GM23338 (cell line): Measurements from ENCODE around the gene ARHGAP28. TPM values are rescaled to one million over a fixed set of nuclear protein-coding genes. Genes with fewer than 3 reads are reported as not detected.
A peak's percentile ranks its signal among the peaks of the same experiment; 100 is the strongest.

Experiments
- ATAC-seq: fragments of 200-7000 bp; cut with Tn5 transposase; 3 replicates; pipeline ENCODE4 v1.9.1; 2020
- DNase-seq: peaks from one replicate; pipeline ENCODE4 v3.0.0-alpha.2; 2015; ENCODE audit warnings: low spot score
- H2AFZ ChIP-seq: fragments of 200-600 bp; sonication (generic); 2 replicates; pipeline ENCODE4 v1.8.0; 2016; ENCODE audit warnings: antibody characterized with exemption, mild to moderate bottlenecking, moderate library complexity
- H3F3A ChIP-seq: fragments of 200-600 bp; sonication (generic); replicated peaks from 2 replicates; pipeline ENCODE4 v1.8.0; 2017; ENCODE audit warnings: antibody characterized with exemption, mixed run types, low read depth
- H3K27ac ChIP-seq: fragments of 200-600 bp; sonication (generic); 2 replicates; pipeline ENCODE4 v1.6.1; 2016; ENCODE audit warnings: low read depth
- H3K27me3 ChIP-seq: fragments of 200-600 bp; sonication (generic); 2 replicates; pipeline ENCODE4 v1.8.0; 2016; ENCODE audit warnings: mild to moderate bottlenecking, mixed run types, moderate library complexity; ENCODE audit not compliant: insufficient read depth
- H3K36me3 ChIP-seq: fragments of 200-600 bp; sonication (generic); 2 replicates; pipeline ENCODE4 v1.8.0; 2016; ENCODE audit warnings: mild to moderate bottlenecking; ENCODE audit not compliant: insufficient read depth
- H3K4me1 ChIP-seq: fragments of 200-600 bp; sonication (generic); 2 replicates; pipeline ENCODE4 v1.8.0; 2016; ENCODE audit warnings: mild to moderate bottlenecking, moderate library complexity; ENCODE audit not compliant: insufficient read depth
- H3K4me2 ChIP-seq: fragments of 200-600 bp; sonication (generic); 2 replicates; pipeline ENCODE4 v1.7.1; 2017; ENCODE audit warnings: mixed run types
- H3K4me3 ChIP-seq: fragments of 200-600 bp; sonication (generic); 2 replicates; pipeline ENCODE4 v1.6.1; 2016; ENCODE audit warnings: mixed run types
- H3K79me2 ChIP-seq: fragments of 200-600 bp; sonication (generic); replicated peaks from 2 replicates; pipeline ENCODE4 v1.8.0; 2017; ENCODE audit warnings: mild to moderate bottlenecking; ENCODE audit not compliant: insufficient read depth
- H3K9me2 ChIP-seq: fragments of 200-600 bp; sonication (generic); 2 replicates; pipeline ENCODE4 v1.8.0; 2017; ENCODE audit not compliant: insufficient read depth
- H4K20me1 ChIP-seq: fragments of 200-600 bp; sonication (generic); replicated peaks from 2 replicates; pipeline ENCODE4 v1.8.0; 2017; ENCODE audit warnings: mild to moderate bottlenecking; ENCODE audit not compliant: insufficient read depth
- H3K27ac Mint-ChIP-seq: 2 replicates; pipeline ENCODE4 v1.8.0; 2020; ENCODE audit warnings: inconsistent platforms, mild to moderate bottlenecking, moderate library complexity, mixed read lengths
- H3K27me3 Mint-ChIP-seq: 3 replicates; pipeline ENCODE4 v1.8.0; 2022; ENCODE audit warnings: low read depth, mild to moderate bottlenecking, moderate library complexity, mixed read lengths, inconsistent platforms; ENCODE audit not compliant: insufficient read depth, poor library complexity
- H3K36me3 Mint-ChIP-seq: 3 replicates; pipeline ENCODE4 v1.8.0; 2021; ENCODE audit warnings: low read depth, mild to moderate bottlenecking, inconsistent platforms, moderate library complexity, mixed read lengths
- H3K4me1 Mint-ChIP-seq: 3 replicates; pipeline ENCODE4 v1.8.0; 2020; ENCODE audit warnings: mild to moderate bottlenecking, inconsistent platforms, mixed read lengths
- H3K4me3 Mint-ChIP-seq: 3 replicates; pipeline ENCODE4 v1.8.0; 2021; ENCODE audit warnings: moderate library complexity, mild to moderate bottlenecking, inconsistent platforms, mixed read lengths
- H3K9me3 Mint-ChIP-seq: 3 replicates; pipeline ENCODE4 v1.8.0; 2020; ENCODE audit warnings: moderate library complexity, mild to moderate bottlenecking, inconsistent platforms, mixed read lengths
- CREB1 ChIP-seq: fragments of 250-450 bp; sonication (Bioruptor Pico); IDR thresholded peaks from 2 replicates; pipeline ENCODE4 v1.5.0; 2020; ENCODE audit warnings: low read depth, mild to moderate bottlenecking, moderate library complexity
- CTCF ChIP-seq, 2 experiments: fragments of 200-600 bp in 1 of 2; sonication (generic) in 1 of 2; conservative IDR thresholded peaks; 2 replicates each; pipeline versions ENCODE4 v1.5.1 to v1.6.1; 2016 to 2017; ENCODE audit warnings: antibody characterized with exemption in 2 of 2, low read depth in 2 of 2, mild to moderate bottlenecking in 2 of 2, moderate library complexity in 1 of 2
- EZH2 ChIP-seq: fragments of 200-600 bp; sonication (generic); IDR thresholded peaks from one replicate; pipeline ENCODE4 v1.8.0; 2017; ENCODE audit warnings: antibody characterized with exemption, mild to moderate bottlenecking, low read depth; ENCODE audit not compliant: unreplicated experiment
- EZH2phosphoT487 ChIP-seq: fragments of 200-600 bp; sonication (generic); IDR thresholded peaks from one replicate; pipeline ENCODE4 v1.8.1; 2018; ENCODE audit warnings: antibody characterized with exemption; ENCODE audit not compliant: unreplicated experiment
- JUNB ChIP-seq: IDR thresholded peaks from one replicate; pipeline ENCODE4 v1.6.1; 2016; ENCODE audit warnings: antibody characterized with exemption; ENCODE audit not compliant: unreplicated experiment
- NANOG ChIP-seq: IDR thresholded peaks from 2 replicates; pipeline ENCODE4 v1.6.1; 2016; ENCODE audit warnings: antibody characterized with exemption, borderline replicate concordance
- POLR2AphosphoS5 ChIP-seq: IDR thresholded peaks from 2 replicates; pipeline ENCODE4 v1.6.1; 2016; ENCODE audit warnings: antibody characterized with exemption, low read depth
- STAT1 ChIP-seq: IDR thresholded peaks from one replicate; pipeline ENCODE4 v1.6.1; 2016; ENCODE audit warnings: antibody characterized with exemption; ENCODE audit not compliant: unreplicated experiment
- ZNF114 ChIP-seq: fragments of 250-450 bp; sonication (Bioruptor Pico); IDR thresholded peaks from 2 replicates; pipeline ENCODE4 v1.5.0; 2020; ENCODE audit warnings: mild to moderate bottlenecking, moderate library complexity
- ZNF331 ChIP-seq: fragments of 250-450 bp; sonication (Bioruptor Pico); IDR thresholded peaks from 2 replicates; pipeline ENCODE4 v1.5.0; 2020; ENCODE audit warnings: low read depth, mild to moderate bottlenecking, moderate library complexity
- ZNF462 ChIP-seq: fragments of 250-450 bp; sonication (Bioruptor Pico); IDR thresholded peaks from 2 replicates; pipeline ENCODE4 v1.5.0; 2020; ENCODE audit warnings: mild to moderate bottlenecking, moderate library complexity
- polyA plus RNA-seq: library from polyadenylated mRNA; unstranded; fragments of >200 nt; fragmentation: Nextera tagmentation; extraction: Ambion mirVana; gene quantifications from 2 replicates; pipeline ENCODE4 v1.2.1, GENCODE V29; 2016
- total RNA-seq: library from RNA; depleted of rRNA; stranded (reverse); fragments of >200 nt; shearing (Covaris generic); gene quantifications from 2 replicates; pipeline ENCODE4 v1.2.3, GENCODE V29; 2014
- TF ChIP-seq, protein P1 (sequence below): IDR thresholded peaks from 2 replicates; pipeline ENCODE4 v1.6.1; 2016; ENCODE audit warnings: antibody characterized with exemption
- TF ChIP-seq, protein P2 (sequence below): IDR thresholded peaks from one replicate; pipeline ENCODE4 v1.6.1; 2018; ENCODE audit warnings: antibody characterized with exemption; ENCODE audit not compliant: unreplicated experiment

The ARHGAP28 gene
- total and polyA plus RNA-seq, 2 experiments from 2014 or later = 2.8 to 9.6 TPM

DNA sequence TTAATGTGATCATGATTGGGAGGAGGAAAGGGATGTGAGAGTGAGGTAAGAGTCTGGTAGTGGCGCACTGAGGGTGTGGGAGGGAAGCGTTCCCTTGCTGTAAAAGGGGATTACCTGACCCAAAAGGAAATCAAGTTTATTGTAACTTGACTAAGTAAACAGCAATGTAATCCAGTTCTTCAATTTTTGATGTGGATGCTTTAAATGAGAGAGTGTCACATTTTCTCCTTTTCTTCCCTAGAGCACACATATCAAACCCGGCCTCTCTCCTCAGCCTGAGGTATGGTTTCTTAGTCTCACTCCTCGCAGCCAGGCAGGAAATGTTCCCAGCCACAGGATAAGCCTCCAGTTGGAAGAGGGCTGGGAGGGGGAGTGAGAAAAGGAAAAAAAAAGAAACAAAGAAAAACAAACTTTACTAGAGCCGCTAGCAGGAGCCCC lies 688 bp upstream of the ARHGAP28 start:
- peak overlapping the region; percentile 51 for H3K4me3 ChIP-seq
- peak overlapping the region; percentile 96 for H3K27ac ChIP-seq
- TF ChIP-seq EZH2 (no peak), ZNF331 (CRISPR knock-in tag) (no peak), POLR2AphosphoS5 (no peak), ZNF462 (no peak), NANOG (no peak), CREB1 (CRISPR knock-in tag) (no peak), CTCF (conservative IDR thresholded peaks at IDR 0.05; ENCODE audit: low read depth in 2 of 2) (no peak), EZH2phosphoT487 (no peak), STAT1 (no peak), JUNB (no peak), ZNF114 (CRISPR knock-in tag) (no peak)
- TF ChIP-seq, protein P1, sequence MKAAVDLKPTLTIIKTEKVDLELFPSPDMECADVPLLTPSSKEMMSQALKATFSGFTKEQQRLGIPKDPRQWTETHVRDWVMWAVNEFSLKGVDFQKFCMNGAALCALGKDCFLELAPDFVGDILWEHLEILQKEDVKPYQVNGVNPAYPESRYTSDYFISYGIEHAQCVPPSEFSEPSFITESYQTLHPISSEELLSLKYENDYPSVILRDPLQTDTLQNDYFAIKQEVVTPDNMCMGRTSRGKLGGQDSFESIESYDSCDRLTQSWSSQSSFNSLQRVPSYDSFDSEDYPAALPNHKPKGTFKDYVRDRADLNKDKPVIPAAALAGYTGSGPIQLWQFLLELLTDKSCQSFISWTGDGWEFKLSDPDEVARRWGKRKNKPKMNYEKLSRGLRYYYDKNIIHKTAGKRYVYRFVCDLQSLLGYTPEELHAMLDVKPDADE = no peak
- TF ChIP-seq, protein P2, sequence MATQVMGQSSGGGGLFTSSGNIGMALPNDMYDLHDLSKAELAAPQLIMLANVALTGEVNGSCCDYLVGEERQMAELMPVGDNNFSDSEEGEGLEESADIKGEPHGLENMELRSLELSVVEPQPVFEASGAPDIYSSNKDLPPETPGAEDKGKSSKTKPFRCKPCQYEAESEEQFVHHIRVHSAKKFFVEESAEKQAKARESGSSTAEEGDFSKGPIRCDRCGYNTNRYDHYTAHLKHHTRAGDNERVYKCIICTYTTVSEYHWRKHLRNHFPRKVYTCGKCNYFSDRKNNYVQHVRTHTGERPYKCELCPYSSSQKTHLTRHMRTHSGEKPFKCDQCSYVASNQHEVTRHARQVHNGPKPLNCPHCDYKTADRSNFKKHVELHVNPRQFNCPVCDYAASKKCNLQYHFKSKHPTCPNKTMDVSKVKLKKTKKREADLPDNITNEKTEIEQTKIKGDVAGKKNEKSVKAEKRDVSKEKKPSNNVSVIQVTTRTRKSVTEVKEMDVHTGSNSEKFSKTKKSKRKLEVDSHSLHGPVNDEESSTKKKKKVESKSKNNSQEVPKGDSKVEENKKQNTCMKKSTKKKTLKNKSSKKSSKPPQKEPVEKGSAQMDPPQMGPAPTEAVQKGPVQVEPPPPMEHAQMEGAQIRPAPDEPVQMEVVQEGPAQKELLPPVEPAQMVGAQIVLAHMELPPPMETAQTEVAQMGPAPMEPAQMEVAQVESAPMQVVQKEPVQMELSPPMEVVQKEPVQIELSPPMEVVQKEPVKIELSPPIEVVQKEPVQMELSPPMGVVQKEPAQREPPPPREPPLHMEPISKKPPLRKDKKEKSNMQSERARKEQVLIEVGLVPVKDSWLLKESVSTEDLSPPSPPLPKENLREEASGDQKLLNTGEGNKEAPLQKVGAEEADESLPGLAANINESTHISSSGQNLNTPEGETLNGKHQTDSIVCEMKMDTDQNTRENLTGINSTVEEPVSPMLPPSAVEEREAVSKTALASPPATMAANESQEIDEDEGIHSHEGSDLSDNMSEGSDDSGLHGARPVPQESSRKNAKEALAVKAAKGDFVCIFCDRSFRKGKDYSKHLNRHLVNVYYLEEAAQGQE = no peak
- no peak for DNase-seq
- no peaks in the 10 kb centered on the region for H4K20me1 ChIP-seq
- H3K4me1 ChIP-seq = peaks cover 30% of the 10 kb centered on the region
- Mint-ChIP-seq H3K27me3 (peaks cover 7% of the 10 kb centered on the region), H3K4me1 (peaks cover 47% of the 10 kb centered on the region), H3K27ac (peak overlapping the region; percentile 99), H3K9me3 (no peaks in the 10 kb centered on the region), H3K4me3 (peak overlapping the region; percentile 99), H3K36me3 (no peaks in the 10 kb centered on the region)
- no peaks in the 10 kb centered on the region for H3K79me2 ChIP-seq
- H3K27me3 ChIP-seq = peaks cover 6% of the 10 kb centered on the region; the same call in 1 of the 2 replicates
- H3F3A ChIP-seq = no peaks in the 10 kb centered on the region
- peak; percentile 44 for ATAC-seq
- no peaks in the 10 kb centered on the region for H3K9me2 ChIP-seq
- peak overlapping the region; percentile 61 for H3K4me2 ChIP-seq
- H2AFZ ChIP-seq = peak overlapping the region; percentile 77; the same call in 1 of the 2 replicates
- H3K36me3 ChIP-seq = no peaks in the 10 kb centered on the region
